HG03135 (cell line): ENCODE data around the gene BACE1-AS.
"Not testable (repeated sequence)": the region's sequence is repeated elsewhere in the genome, so short reads cannot be mapped to it uniquely, and the experiment has no call there.

Experiments used
- ATAC-seq: cut with Tn5 transposase; IDR thresholded peaks from one replicate; pipeline ENCODE4 v1.9.1; 2021; ENCODE audit warnings: mild to moderate bottlenecking, moderate library complexity; ENCODE audit not compliant: unreplicated experiment

Gene BACE1-AS

GRCh38 chr11:117290809-117291396, at the start of gene BACE1-AS:
TSS of gene BACE1-AS (plus strand) at chr11:117291346.
- no peak for ATAC-seq

GRCh38 chr11:117248341-117248740, 42.8 kb upstream of the BACE1-AS start:
- no peak for ATAC-seq

- ATAC-seq = no peak
Measured at GRCh38 chr11:117249571-117249970, 41.6 kb upstream of the BACE1-AS start.

DNA sequence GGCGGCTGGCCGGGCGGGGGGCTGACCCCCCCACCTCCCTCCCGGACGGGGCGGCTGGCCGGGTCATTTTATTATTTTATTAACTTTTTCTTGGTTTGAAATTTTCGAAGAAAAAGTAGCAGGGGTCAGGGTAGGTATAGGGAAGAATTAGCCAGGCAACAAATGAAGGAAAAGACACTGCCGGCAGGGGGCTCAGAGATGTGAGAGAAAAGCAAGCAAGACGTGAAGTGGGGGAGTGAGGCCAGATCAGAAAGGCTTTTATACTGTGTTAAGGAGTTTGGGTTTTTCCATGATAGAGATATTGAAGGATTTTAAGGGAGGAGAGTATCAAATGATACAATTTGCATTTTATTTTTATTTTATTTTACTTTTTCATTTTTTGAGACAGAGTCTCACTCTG, 39.6 kb upstream of the BACE1-AS start:
- ATAC-seq = no peak

- ATAC-seq = no peak
Measured at GRCh38 chr11:117255966-117256365, 35.2 kb upstream of the BACE1-AS start.

DNA sequence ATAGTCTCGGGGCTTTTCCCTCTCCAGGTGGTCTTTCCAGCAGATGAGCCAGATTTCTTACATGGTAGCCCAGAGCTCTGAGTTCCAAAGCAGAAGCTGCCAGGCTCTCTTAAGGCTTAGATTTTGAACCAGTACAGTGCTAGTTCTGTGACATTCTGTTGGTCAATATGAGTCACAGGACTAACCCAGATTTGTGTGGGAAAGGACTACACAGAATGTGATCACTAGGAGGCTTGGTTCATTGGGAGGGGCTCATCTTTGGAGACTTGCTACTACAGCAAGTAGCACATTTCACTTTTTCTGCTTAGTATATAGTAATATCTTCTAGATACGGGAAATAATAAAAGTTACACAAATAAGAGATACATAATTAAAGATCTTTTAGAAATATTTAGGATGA, 34.6 kb upstream of the BACE1-AS start:
- ATAC-seq = no peak

DNA sequence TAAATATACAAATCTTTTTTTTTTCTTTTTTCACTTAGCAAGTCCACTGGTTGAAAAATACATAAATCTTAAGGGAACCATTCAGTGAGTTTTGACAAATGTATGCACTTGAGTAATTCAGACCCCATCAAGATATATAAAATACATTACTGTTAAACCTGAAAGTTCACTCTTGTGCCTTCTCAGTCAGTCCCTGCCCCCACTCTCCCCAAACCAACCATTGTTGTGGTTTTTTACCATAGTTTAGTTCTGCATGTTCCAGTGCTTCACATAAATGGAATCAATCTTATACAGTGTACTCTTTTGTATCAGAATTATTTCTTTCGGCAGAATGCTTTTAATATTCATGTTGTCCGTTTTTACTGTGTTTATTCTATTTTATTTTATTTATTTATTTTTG, 32.6 kb upstream of the BACE1-AS start:
- ATAC-seq = no peak

- ATAC-seq = no peak
Measured at GRCh38 chr11:117259417-117259816, 31.7 kb upstream of the BACE1-AS start.

DNA sequence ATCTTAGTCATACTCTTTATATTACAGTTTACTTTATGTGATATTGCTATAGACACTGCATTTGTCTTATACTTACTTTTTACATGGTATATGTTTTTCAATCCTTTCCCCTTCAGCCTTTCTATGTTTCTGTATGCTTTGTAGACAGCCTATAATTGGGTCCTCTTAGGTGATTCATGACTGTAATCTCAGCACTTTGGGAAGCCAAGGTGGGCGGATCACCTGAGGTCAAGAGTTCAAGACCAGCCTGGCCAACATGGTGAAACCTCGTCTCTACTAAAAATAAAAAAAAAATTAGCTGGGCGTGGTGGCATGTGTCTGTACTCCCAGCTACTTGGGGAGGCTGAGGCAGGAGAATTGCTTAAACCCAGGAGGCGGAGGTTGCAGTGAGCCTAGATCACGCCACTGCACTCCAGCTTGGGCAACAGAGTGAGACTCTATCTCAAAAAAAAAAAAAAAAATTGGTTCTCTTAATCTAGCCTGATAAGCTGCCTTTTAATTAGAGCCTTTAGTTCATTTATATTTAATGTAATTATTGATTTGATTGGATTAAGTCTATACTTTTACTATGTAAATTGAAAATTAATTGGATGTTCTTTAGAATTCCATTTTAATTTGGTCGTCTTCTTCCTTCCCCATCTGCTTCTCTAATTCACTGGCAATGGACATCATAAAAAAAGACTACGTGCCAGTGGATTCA, 26.4 kb upstream of the BACE1-AS start:
- ATAC-seq = not testable (repeated sequence)

- no peak for ATAC-seq
Measured at GRCh38 chr11:117265745-117266144, 25.4 kb upstream of the BACE1-AS start.

GRCh38 chr11:117269856-117270255, 21.3 kb upstream of the BACE1-AS start:
- no peak for ATAC-seq

DNA sequence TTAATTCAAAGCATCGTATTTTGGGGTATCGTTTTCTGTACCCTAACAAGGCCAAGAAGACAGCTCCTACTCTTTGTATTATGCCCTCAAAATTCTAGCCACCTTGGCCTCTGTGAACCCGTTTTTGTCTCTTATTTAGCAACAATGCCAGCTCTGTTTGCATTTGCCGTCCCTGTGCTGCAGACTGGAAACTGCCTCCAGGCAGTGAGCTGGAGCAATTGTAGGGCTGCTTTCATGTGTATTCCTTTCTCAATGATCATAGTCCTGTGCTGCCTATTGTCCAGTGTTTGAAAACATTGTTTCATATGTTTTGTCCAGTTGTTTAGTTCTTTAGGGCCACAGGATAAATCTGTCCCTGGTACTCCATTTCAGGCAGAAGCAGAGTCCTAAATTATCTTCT, 19.9 kb upstream of the BACE1-AS start:
- ATAC-seq = no peak

DNA sequence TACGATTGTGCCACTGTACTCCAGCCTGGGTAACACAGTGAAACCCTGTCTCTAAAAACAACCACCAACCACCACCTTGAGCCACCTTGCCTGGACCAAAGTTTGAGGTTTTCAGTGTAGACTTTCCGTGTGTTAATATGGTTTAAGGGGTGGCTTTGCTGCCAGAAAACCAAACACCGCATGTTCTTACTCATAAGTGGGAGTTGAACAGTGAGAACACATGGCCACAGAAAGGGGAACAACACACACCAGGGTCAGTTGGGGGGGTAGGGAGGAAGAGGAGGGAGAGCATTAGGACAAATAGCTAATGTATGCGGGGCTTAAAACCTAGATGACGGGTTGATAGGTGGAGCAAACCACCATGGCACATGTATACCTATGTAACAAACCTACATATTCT, 19.0 kb upstream of the BACE1-AS start:
- not testable (repeated sequence) for ATAC-seq

DNA sequence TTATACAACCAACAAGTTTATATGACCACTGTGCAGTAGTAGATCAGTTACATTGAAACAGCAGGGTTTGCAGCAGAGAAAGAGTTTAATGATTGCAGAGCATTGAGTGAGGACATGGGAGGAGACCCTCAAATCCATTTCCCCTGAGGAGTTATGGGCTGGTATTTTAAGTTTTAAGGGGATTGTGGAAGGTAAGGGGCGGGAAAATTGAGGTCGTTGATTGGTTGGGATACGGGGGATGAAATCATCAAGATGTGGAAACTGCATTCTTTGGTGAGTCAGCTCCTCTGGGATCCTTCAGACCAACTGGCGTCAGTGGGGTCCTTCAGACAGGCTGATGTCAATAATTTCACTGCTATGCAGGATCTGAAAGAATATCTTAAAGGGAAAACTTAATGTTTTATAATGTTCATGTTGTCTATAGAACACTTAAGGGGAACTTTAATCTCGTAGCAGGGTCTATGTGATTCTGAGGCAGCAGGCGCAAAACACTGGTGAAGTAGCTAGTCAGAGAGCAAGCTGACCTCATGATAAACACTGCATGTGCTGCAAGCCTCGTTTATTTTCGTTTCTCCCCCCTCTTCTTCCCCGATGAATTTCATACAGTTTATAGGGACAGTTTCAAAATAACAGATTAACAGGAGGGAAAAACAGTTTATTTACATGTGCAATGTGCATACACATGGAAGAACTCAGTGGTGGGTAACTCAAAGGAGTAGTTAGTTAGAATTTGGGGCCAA, 17.4 kb upstream of the BACE1-AS start:
- ATAC-seq = no peak

DNA sequence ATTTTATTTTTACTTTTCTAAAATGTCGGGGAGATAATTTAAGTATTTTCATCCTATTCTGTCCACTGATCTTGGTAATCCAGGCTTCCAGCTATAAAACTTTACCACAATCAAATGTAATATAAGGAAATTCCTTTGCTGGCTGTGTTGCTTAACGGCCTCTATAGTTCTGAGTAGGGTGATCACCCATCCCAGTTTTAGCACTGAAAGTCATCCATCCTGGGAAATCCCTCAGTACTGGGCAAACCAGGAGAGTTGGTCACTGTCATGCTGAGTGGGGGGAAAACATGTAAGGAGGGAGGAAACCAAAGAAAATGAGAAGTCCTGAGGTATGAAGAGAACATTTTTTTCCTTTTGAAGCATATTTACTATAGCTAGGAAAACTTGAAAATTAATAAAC, 12.8 kb upstream of the BACE1-AS start:
- ATAC-seq = no peak

GRCh38 chr11:117279711-117280376, 11.3 kb upstream of the BACE1-AS start:
- no peak for ATAC-seq

- no peak for ATAC-seq
Measured at GRCh38 chr11:117281159-117281558, 10.0 kb upstream of the BACE1-AS start.

DNA sequence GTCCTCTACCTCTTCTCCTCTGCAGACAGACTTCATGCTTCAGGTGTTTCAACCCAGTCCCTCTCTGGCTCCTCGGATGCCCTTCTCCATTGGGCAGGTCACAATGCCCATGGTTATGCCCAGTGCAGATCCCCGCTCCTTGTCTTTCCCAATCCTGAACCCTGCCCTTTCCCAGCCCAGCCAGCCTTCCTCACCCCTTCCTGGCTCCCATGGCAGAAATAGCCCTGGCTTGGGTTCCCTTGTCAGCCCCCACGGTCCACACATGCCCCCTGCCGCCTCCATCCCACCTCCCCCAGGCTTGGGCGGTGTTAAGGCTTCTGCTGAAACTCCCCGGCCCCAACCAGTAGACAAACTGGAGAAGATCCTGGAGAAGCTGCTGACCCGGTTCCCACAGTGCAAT, 9.3 kb upstream of the BACE1-AS start:
- no peak for ATAC-seq

GRCh38 chr11:117282956-117283355, 8.2 kb upstream of the BACE1-AS start:
- ATAC-seq = no peak

- ATAC-seq = no peak
Measured at GRCh38 chr11:117284053-117284452, 7.1 kb upstream of the BACE1-AS start.

DNA sequence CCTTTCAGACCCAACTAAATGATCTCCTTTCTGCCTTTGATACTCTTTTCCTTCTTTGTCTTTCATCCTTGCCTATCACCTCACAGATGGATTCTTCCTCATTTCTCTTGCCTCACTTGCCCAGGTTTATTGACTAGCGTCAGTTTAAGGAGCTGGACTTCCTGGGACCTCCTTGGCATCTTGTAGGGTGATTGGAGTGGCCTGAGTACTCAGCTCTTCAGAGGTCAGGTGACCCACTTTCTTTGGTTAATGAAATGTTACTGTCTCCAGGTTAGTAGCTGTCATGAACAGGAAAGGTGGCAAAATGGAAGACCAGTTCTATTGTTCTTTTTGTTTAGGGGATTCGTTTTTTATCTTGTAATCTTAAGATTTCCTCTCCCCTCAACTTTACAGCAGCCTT, 4.6 kb upstream of the BACE1-AS start:
- no peak for ATAC-seq

DNA sequence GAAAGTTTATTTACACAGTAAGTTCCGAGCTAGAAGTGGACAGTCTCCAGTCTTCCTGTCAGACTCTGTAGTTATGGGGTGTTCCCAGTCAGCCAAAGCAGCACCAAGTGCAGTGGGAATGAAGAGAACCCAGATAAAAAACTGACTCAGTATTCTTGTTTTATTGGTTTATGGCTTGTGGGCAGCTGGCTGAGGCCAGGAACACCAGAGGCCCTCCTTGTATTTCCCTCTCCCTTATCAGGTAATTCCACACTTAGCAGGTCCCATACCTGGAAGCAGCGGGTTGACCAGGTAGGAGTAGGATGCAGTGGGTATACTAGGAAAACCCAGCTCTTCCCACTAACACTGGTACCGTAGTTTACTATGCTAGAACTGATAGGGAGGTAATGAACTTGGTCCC, 3.5 kb upstream of the BACE1-AS start:
- ATAC-seq = no peak
